ENCODE results near the gene CPEB3. TPM values are rescaled to one million over a fixed set of nuclear protein-coding genes. Genes with fewer than 3 reads are reported as not detected.

Gene CPEB3
- total RNA-seq, 4 donors from 2014 or later = 4.1 to 6.6 (median 5.2) TPM

DNA sequence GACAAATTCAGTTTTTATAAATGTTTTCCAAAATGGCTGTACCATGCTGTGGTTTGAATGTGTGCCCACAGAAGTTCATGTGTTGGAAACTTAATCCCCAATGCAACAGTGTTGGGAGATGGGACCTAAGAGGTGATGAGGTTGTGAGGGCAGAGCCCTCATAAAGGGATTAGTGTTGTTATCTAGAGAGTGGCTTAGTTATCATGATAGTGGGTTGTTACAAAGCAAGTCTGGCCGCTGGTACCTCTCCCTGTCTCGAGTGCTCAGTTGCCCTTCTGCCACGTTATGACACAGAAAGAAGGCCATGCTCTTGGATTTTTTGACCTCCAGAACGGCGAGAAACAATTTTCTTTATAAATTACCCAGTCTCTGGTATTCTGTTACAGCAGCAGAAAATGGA lies 248.3 kb downstream of the CPEB3 start:
- TF ChIP-seq, protein P1, sequence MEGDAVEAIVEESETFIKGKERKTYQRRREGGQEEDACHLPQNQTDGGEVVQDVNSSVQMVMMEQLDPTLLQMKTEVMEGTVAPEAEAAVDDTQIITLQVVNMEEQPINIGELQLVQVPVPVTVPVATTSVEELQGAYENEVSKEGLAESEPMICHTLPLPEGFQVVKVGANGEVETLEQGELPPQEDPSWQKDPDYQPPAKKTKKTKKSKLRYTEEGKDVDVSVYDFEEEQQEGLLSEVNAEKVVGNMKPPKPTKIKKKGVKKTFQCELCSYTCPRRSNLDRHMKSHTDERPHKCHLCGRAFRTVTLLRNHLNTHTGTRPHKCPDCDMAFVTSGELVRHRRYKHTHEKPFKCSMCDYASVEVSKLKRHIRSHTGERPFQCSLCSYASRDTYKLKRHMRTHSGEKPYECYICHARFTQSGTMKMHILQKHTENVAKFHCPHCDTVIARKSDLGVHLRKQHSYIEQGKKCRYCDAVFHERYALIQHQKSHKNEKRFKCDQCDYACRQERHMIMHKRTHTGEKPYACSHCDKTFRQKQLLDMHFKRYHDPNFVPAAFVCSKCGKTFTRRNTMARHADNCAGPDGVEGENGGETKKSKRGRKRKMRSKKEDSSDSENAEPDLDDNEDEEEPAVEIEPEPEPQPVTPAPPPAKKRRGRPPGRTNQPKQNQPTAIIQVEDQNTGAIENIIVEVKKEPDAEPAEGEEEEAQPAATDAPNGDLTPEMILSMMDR (IDR thresholded peaks at IDR 0.05; ENCODE audit: low read depth) = no peak

DNA sequence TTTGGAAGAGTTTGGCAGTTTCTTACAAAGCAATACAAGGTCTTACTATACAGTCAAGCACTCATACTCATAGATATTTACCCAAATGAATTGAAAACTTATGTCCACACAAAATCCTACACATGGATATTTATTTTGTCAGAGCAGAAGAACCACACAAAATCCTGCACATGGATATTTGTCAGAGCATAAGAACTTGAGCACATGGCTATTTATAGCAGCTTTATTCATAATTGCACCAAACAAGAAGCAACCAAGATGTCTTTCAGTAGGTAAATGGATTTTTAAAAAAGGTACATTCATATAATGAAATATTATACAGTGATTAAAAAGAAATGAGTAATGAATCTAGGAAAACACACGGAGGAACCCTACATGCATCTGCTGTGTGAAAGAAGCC lies 251.9 kb downstream of the CPEB3 start:
- TF ChIP-seq, protein P1 (IDR thresholded peaks at IDR 0.05; ENCODE audit: low read depth) = no peak

DNA sequence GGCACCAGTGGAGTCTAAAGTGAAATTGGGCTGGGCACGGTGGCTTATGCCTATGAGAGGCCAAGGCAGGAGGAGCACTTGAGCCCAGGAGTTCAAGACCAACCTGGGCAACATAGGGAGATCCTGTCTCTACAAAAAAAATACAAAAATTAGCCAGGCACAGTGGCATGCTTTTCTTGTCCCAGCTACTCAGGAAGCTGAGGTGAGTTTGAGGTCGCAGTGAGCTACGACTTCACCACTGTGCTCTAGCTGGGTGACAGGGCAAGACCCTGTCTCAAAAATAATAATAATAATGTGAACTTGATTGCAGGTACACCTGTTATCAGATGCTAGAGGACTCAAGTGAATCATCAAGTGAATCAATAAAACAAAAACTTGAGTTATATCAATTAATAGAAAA lies 259.3 kb downstream of the CPEB3 start:
- TF ChIP-seq, protein P1 (IDR thresholded peaks at IDR 0.05; ENCODE audit: low read depth) = no peak

DNA sequence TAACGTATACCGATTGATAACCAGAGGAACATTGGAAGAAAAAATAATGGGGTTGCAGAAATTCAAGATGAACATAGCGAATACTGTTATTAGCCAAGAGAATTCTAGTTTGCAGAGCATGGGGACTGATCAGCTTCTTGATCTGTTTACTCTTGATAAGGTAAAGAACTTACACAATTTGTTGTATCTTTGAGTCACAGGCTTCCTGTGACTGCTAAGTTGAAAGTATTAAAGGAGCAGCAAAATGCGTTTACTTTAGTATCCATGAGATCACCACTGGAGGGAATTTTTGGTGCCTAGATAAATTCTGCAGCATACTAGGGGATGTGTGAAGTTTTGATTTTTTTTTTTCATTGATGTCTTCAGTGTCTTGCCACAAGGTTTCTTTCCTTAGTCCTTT lies 263.7 kb downstream of the CPEB3 start:
- TF ChIP-seq, protein P1 (IDR thresholded peaks at IDR 0.05; ENCODE audit: low read depth) = no peak

DNA sequence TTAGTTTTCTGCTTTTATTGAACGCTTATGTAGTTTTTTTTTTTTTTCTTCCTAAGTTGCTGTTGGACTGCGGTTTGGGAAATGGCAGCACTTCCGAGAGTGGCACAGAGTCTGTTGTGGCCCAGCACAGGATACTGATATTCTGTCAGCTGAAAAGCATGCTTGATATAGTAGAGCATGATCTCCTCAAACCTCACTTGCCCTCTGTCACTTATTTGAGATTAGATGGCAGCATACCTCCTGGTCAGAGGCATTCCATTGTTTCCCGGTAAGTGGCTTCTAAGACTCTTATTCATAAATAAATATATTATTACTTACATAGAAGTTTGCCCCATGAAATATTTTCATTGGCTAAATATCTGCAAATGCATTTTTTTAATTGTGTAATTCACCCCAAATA lies 266.2 kb downstream of the CPEB3 start:
- TF ChIP-seq, protein P1 (IDR thresholded peaks at IDR 0.05; ENCODE audit: low read depth) = no peak

DNA sequence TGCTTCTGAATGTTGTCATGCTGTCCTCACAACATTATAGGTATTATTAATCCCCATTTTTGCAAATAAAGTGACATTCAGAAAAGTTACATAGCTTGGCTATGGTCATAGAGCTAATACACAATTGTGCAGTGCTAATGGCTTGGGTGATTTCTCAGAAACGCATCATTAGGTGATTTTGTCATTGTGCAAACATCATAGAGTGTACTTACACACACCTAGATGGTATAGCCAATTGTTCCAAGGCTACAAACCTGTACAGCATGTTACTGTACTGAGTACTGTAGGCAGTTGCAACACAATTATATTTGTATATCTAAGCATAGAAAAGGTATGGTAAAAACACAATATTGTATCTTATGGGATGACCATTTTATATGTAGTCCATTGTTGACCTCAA lies 276.3 kb downstream of the CPEB3 start:
- TF ChIP-seq, protein P1 (IDR thresholded peaks at IDR 0.05; ENCODE audit: low read depth) = no peak

DNA sequence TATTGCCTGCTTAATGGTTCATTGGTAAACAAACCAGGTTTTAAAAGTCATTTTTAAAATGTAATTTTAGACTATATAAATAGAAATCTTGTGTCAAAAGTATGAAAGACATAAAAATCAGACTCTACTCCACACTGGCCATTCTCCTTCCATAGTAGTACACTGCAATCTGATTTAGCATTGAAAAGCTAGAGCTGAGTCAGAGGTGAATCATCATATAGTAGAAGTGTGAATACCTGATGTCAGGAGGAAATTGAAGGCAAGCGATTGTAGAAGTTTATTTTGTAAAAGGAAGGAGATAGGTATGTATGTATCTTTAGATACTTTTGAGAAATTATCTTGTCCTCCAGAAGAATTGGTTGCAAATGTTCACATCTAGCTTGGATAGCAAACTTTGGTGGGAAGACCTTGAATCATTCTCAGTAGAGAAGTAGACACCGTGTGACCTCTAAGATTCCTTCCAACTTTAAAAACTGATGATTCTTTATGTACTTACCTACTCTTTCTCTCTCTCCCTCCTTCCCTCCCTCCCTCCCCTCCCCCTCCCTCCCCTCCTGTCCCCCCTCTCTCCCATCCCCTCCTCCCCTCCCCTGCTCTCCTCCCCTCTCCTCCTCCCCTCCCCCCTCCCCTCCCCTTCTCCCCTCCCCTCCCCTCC lies 279.2 kb downstream of the CPEB3 start:
- TF ChIP-seq, protein P1 (IDR thresholded peaks at IDR 0.05; ENCODE audit: low read depth) = no peak
